Large intestine (tissue), 3 donors: Measurements from ENCODE around the gene TMEM240. TPM values are rescaled to one million over a fixed set of nuclear protein-coding genes. Genes with fewer than 3 reads are reported as not detected.
"Not testable (repeated sequence)": the region's sequence is repeated elsewhere in the genome, so short reads cannot be mapped to it uniquely, and the experiment has no call there.

Source experiments
- DNase-seq, 2 donors: peaks; one replicate each; pipeline versions ENCODE4 v3.0.0 to v3.0.0-alpha.2; 2013
- H3K27ac ChIP-seq: one replicate; pipeline ENCODE4 v1.5.1; 2013; ENCODE audit warnings: low read length
- H3K27me3 ChIP-seq: 2 replicates; pipeline ENCODE4 v1.6.1; 2013; ENCODE audit warnings: low read length; ENCODE audit not compliant: control insufficient read depth, insufficient read depth
- H3K36me3 ChIP-seq: 2 replicates; pipeline ENCODE4 v1.6.1; 2013; ENCODE audit warnings: low read length; ENCODE audit not compliant: control insufficient read depth, insufficient read depth
- H3K4me1 ChIP-seq: one replicate; pipeline ENCODE4 v1.6.1; 2013; ENCODE audit warnings: low read length; ENCODE audit not compliant: control insufficient read depth, insufficient read depth
- H3K4me3 ChIP-seq: one replicate; pipeline ENCODE4 v1.5.1; 2013; ENCODE audit warnings: low read length
- H3K9me3 ChIP-seq: one replicate; pipeline ENCODE4 v1.6.1; 2013; ENCODE audit warnings: mild to moderate bottlenecking, low read depth, low read length, moderate library complexity; ENCODE audit not compliant: control insufficient read depth
- WGBS: methylation state at CpG from one replicate; pipeline ENCODE4 v1.1.5; 2013; ENCODE audit warnings: low lambda C conversion rate; ENCODE audit not compliant: insufficient coverage; 5-methylcytosine and 5-hydroxymethylcytosine counted together
- polyA plus RNA-seq: library from polyadenylated mRNA; unstranded; fragments of 120-200 nt; gene quantifications from one replicate; pipeline ENCODE4 v1.2.1, GENCODE V29; 2013

Gene TMEM240
- polyA plus RNA-seq, 1 donor, result 3.9 TPM

DNA sequence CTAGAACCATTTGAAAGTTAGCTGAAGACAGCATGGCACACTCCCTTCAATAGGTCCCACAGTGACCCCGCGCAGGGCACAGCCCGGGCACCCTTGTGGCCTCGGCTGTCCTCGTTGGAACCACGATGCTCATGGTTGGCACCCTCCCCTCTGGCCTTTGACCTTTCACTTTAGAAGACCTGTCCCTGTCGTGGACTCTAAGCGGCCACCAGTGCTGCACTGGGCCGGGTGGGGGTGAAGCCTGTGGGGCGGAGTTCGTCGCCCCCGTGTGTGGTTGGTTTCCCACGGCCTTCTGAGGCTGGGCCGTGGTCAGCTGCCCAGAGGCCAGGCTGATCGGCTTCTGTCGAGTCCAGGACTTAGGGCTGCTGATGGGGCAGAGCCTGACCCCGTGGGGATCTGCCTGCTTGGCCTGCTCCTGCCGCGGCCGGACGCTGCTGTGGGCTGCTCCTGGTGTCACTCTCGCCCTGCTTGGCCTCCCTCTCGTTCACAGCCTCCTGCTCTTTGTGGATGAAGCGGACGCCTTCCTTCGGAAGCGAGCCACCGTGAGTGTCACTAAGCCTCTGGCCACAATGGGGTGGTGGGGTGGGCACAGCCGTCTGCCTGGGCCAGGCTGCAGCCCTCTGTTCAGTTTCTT, 15.6 kb downstream of the TMEM240 start:
- not testable (repeated sequence) for H3K4me1 ChIP-seq, H3K27ac ChIP-seq, H3K4me3 ChIP-seq, DNase-seq, H3K27me3 ChIP-seq, H3K9me3 ChIP-seq
- no CpG with 5 or more reads among the region's 30 CpGs for WGBS
- peaks cover 32% of the 10 kb centered on the region for H3K36me3 ChIP-seq

- not testable (repeated sequence) for H3K9me3 ChIP-seq, H3K4me1 ChIP-seq, DNase-seq, H3K27ac ChIP-seq, H3K4me3 ChIP-seq, H3K27me3 ChIP-seq
- H3K36me3 ChIP-seq, result peaks cover 24% of the 10 kb centered on the region
- WGBS, result no CpG with 5 or more reads among the region's 17 CpGs
Observed at GRCh38 chr1:1523651-1524050, 16.8 kb downstream of the TMEM240 start.

DNA sequence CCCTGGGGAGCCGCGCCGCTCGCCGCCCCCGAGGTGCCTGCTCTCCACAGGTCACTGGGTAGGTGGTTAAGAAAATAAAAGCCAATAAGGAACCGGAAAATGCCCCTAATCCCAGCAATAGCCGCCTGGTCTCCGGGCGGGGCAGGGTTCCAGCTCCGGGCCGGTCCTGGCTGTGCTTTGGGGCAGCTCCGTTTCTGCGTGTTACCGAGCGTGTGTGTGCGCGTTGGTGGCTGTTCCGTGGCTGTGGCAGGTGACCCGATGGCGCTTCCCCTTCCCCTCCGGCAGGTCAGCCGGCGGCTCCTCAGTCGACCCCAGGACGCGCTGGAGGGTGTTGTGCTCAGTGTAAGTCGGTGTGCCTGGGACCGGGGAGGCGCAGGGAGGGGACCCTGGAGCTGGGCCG, 17.2 kb downstream of the TMEM240 start:
- H3K9me3 ChIP-seq, H3K4me1 ChIP-seq, H3K27ac ChIP-seq, H3K27me3 ChIP-seq, H3K4me3 ChIP-seq, DNase-seq: not testable (repeated sequence)
- peaks cover 22% of the 10 kb centered on the region for H3K36me3 ChIP-seq
- no CpG with 5 or more reads among the region's 31 CpGs for WGBS

- H3K36me3 ChIP-seq, result peaks cover 24% of the 10 kb centered on the region
- not testable (repeated sequence) for H3K9me3 ChIP-seq, H3K27me3 ChIP-seq, H3K27ac ChIP-seq, H3K4me3 ChIP-seq, DNase-seq, H3K4me1 ChIP-seq
- WGBS, result 100% methylated on average over 2 of the region's 30 CpGs
Observed at GRCh38 chr1:1522536-1522935, 17.9 kb downstream of the TMEM240 start.

DNA sequence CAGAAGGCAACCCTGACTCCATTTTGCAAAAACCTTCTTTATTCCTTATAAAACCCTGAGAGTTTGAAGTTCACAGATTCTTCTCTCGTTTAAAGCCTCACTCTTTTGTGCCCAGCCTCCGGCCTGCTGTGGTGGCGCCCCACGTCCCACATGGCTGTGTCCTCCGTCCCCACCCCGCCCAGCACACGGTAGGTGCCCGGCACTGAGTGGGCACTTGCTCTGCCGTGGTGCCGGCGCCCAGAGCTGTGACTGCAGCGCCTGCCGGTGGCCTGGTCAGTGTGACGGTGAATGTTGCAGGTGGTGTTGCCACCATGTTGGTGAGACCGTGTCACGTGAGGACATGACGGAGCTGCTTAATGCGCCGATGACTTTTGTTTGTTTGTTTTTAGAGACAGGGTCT, 19.1 kb downstream of the TMEM240 start:
- no peak for DNase-seq
- H3K9me3 ChIP-seq, result no peaks in the 10 kb centered on the region
- H3K4me3 ChIP-seq, result no peak overlapping the region
- peaks cover 23% of the 10 kb centered on the region for H3K36me3 ChIP-seq
- H3K4me1 ChIP-seq, result no peaks in the 10 kb centered on the region
- H3K27me3 ChIP-seq, result no peaks in the 10 kb centered on the region
- H3K27ac ChIP-seq, result no peak overlapping the region
- WGBS, result no CpG with 5 or more reads among the region's 19 CpGs

- DNase-seq, H3K4me3 ChIP-seq, H3K4me1 ChIP-seq, H3K9me3 ChIP-seq, H3K27me3 ChIP-seq, H3K27ac ChIP-seq: not testable (repeated sequence)
- WGBS, result no CpG with 5 or more reads among the region's 51 CpGs
- peaks cover 18% of the 10 kb centered on the region for H3K36me3 ChIP-seq
Observed at GRCh38 chr1:1519805-1520505, 20.5 kb downstream of the TMEM240 start.

- not testable (repeated sequence) for DNase-seq, H3K4me1 ChIP-seq, H3K4me3 ChIP-seq, H3K27me3 ChIP-seq, H3K27ac ChIP-seq, H3K9me3 ChIP-seq
- H3K36me3 ChIP-seq, result peaks cover 16% of the 10 kb centered on the region
- WGBS, result no CpG with 5 or more reads among the region's 19 CpGs
Observed at GRCh38 chr1:1518621-1519007, 21.8 kb downstream of the TMEM240 start.

GRCh38 chr1:1517973-1518620, 22.3 kb downstream of the TMEM240 start:
- Histone ChIP-seq H3K4me3 (no peak overlapping the region), H3K36me3 (peaks cover 16% of the 10 kb centered on the region), H3K27ac (no peak overlapping the region), H3K27me3 (no peaks in the 10 kb centered on the region), H3K4me1 (no peaks in the 10 kb centered on the region), H3K9me3 (no peaks in the 10 kb centered on the region)
- no peak for DNase-seq
- no CpG with 5 or more reads among the region's 28 CpGs for WGBS

DNA sequence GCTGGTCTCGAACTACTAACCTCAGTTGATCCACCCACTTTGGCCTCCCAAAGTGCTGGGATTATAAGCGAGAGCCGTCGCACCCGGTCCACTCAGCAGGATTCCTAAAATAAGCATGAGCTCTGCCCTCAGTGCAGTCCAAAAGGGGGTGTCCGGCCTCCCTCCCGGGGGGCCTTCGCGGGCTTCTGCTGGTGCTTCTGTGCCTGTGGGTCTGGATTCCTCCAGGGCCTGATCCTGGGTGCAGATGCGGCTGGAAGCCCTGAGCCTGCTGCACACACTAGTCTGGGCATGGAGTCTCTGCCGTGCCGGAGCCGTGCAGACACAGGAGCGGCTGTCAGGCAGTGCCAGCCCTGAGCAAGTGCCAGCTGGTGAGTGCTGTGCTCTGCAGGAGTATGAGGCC, 23.5 kb downstream of the TMEM240 start:
- not testable (repeated sequence) for H3K4me3 ChIP-seq, H3K9me3 ChIP-seq, H3K27ac ChIP-seq, DNase-seq, H3K4me1 ChIP-seq, H3K27me3 ChIP-seq
- peaks cover 16% of the 10 kb centered on the region for H3K36me3 ChIP-seq
- 100% methylated on average over 1 of the region's 14 CpGs for WGBS

DNA sequence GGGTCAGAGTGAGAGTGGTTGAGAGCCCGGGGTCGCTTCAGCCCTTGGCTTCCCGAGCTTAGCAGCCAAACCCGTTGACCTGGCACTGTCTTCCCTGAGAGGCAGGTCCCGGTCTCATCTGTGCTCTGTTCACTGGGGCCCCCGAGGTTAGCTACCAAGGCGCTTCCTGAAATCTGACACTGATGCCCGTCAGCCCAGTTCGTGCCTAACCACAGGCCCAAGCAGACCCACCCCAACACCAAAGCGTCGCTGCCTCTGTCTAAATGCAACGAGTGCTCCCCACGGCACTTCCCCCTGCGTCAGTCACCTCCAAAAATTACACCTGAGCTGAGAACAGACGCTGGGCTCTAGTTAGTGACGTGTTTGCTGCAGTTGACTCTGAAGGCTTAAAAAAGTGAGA, 26.0 kb downstream of the TMEM240 start:
- H3K36me3 ChIP-seq, result peaks cover 13% of the 10 kb centered on the region
- no CpG with 5 or more reads among the region's 16 CpGs for WGBS
- H3K4me3 ChIP-seq, H3K27me3 ChIP-seq, H3K4me1 ChIP-seq, DNase-seq, H3K9me3 ChIP-seq, H3K27ac ChIP-seq: not testable (repeated sequence)
